Measurements from ENCODE around the gene WWP2. TPM values are rescaled to one million over a fixed set of nuclear protein-coding genes. Genes with fewer than 3 reads are reported as not detected.
A peak's percentile ranks its signal among the peaks of the same experiment; 100 is the strongest.

Gene WWP2
- total and polyA plus RNA-seq, 7 donors: 11.4 to 59.0 (median 23.9) TPM

DNA sequence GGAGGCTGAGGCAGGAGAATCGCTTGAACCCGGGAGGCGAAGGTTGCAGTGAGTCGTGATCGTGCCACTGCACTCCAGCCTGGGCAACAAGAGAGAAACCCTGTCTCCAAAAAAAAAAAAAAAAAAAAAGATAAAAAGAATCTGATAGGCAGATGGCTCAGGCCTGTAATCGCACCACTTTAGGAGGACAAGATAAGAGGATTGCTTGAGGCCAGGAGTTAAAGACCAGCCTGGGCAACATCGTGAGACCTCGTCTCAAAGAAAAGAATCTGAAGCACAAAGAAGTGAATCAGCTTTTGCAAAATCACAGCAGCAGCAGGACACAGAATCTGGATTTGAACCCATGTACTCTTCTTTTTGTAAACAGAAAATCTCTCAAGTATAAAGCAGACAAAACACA is 15.0 kb upstream of the WWP2 start:
- TF ChIP-seq, protein P1, sequence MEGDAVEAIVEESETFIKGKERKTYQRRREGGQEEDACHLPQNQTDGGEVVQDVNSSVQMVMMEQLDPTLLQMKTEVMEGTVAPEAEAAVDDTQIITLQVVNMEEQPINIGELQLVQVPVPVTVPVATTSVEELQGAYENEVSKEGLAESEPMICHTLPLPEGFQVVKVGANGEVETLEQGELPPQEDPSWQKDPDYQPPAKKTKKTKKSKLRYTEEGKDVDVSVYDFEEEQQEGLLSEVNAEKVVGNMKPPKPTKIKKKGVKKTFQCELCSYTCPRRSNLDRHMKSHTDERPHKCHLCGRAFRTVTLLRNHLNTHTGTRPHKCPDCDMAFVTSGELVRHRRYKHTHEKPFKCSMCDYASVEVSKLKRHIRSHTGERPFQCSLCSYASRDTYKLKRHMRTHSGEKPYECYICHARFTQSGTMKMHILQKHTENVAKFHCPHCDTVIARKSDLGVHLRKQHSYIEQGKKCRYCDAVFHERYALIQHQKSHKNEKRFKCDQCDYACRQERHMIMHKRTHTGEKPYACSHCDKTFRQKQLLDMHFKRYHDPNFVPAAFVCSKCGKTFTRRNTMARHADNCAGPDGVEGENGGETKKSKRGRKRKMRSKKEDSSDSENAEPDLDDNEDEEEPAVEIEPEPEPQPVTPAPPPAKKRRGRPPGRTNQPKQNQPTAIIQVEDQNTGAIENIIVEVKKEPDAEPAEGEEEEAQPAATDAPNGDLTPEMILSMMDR (IDR thresholded peaks at IDR 0.05): no peak
- TF ChIP-seq POLR2AphosphoS5 (IDR thresholded peaks at IDR 0.05) (no peak), EP300 (IDR thresholded peaks at IDR 0.05) (no peak), POLR2A (IDR thresholded peaks at IDR 0.05) (no peak)
- DNase-seq: no peak
- no peaks in the 10 kb centered on the region for H3K9me3 ChIP-seq
- H3K4me3 ChIP-seq: no peak overlapping the region
- intact Hi-C loops (cut with DNase I): loop anchor here (10.0 kb wide), 1 partner anchor 998 kb away; no protein-coding TSS in a partner anchor
- no peak overlapping the region for H3K27ac ChIP-seq
- H3K36me3 ChIP-seq: peaks cover 33 to 100% (median 74%) of the 10 kb centered on the region in 4 donors
- H3K27me3 ChIP-seq: no peaks in the 10 kb centered on the region
- whole genome bisulfite sequencing, 2 donors: 93 to 94% methylated on average over 8 of the region's 8 CpGs
- H3K4me1 ChIP-seq: no peaks in the 10 kb centered on the region

GRCh38 chr16:69748694-69749345 is 13.3 kb upstream of the WWP2 start:
- WGBS, 2 donors: 85 to 91% methylated on average over 20 of the region's 20 CpGs
- Histone ChIP-seq H3K27ac (no peak overlapping the region), H3K9me3 (no peaks in the 10 kb centered on the region), H3K4me3 (no peak overlapping the region), H3K27me3 (no peaks in the 10 kb centered on the region), H3K36me3 (peaks cover 29 to 84% (median 63%) of the 10 kb centered on the region in 4 donors), H3K4me1 (peaks cover 0 to 15% (median 15%) of the 10 kb centered on the region in 4 donors)
- intact Hi-C loops (cut with DNase I): loop anchor here (10.0 kb wide), 1 partner anchor 996 kb away; no protein-coding TSS in a partner anchor
- TF ChIP-seq POLR2A (IDR thresholded peaks at IDR 0.05) (no peak), POLR2AphosphoS5 (IDR thresholded peaks at IDR 0.05) (no peak), EP300 (IDR thresholded peaks at IDR 0.05) (no peak)
- TF ChIP-seq, protein P1 (IDR thresholded peaks at IDR 0.05): no peak
- no peak for DNase-seq

GRCh38 chr16:69754143-69754468 is 8.0 kb upstream of the WWP2 start:
- Histone ChIP-seq H3K4me3 (peak overlapping the region; percentile 70 to 96 (median 76)), H3K9me3 (no peaks in the 10 kb centered on the region), H3K27ac (peak overlapping the region; percentile 63 to 81 (median 76)), H3K27me3 (no peaks in the 10 kb centered on the region), H3K36me3 (peaks cover 8 to 32% (median 16%) of the 10 kb centered on the region in 4 donors), H3K4me1 (peaks cover 0 to 23% (median 21%) of the 10 kb centered on the region in 4 donors)
- intact Hi-C loops (cut with DNase I): loop anchor here (1.0 to 10.0 kb wide), 3 partner anchors 44 to 357 kb away; partner anchors contain the start of gene NFAT5
- WGBS, 2 donors: 2 to 18% methylated on average over 4 of the region's 4 CpGs
- no peak for DNase-seq
- TF ChIP-seq, protein P1 (IDR thresholded peaks at IDR 0.05): no peak
- TF ChIP-seq POLR2AphosphoS5 (IDR thresholded peaks at IDR 0.05) (no peak), EP300 (IDR thresholded peaks at IDR 0.05) (no peak), POLR2A (IDR thresholded peaks at IDR 0.05) (no peak)

DNA sequence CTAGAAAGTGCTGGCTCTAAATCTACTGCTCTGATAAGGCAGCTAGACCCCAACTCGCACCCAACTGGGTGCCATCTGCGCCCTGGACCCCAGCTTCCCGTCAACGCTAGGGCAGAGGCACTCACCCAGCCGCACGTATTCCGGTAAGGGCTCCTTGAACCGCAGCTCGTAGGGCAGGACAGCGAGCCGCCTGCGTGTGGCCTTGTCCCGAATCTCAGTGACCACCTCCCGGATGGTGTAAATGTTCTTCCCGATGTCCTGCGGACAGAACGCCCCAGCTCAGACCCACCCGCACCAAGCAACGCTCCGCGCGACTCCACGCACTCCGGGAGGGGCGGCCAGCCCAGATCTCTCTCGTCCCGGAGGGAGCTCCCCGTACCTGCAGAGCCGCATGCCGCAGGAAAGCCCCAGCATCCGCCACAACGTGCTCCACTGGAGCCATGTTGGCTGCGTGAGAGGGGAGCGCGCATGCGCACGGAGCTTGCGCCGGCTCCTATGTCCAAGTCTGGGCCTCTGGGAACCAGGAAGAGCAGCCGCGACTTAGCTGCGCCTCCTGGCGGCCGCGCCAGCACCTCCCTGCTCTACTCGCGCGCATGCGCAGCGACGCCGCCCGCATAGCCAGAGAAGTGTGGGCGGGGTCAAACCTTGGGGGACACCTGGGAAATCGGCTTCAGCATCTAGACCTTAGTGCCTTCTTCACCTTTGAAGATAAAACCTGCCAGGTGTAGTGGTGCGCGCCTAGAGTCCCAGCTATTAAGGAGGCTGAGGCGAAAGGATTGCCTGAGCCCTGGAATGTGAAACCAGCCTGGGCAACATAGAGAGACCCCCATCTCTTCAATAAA is 7.4 kb upstream of the WWP2 start, which contains the start of gene NOB1:
Gene NOB1, minus strand, starts transcription at position 458 of the 842 bp plus-strand sequence. Its CDS starts 16 bp downstream, at position 442.
- no peaks in the 10 kb centered on the region for H3K9me3 ChIP-seq
- H3K4me1 ChIP-seq: peaks cover 0 to 23% (median 21%) of the 10 kb centered on the region in 4 donors
- H3K27me3 ChIP-seq: no peaks in the 10 kb centered on the region
- TF ChIP-seq EP300 (IDR thresholded peaks at IDR 0.05): no peak
- peak; percentile 11 to 20 for TF ChIP-seq POLR2A (IDR thresholded peaks at IDR 0.05)
- TF ChIP-seq POLR2AphosphoS5 (IDR thresholded peaks at IDR 0.05): peak; percentile 68 to 88 (median 80)
- TF ChIP-seq, protein P1 (IDR thresholded peaks at IDR 0.05): peak; percentile 92 to 100 (median 99)
- H3K4me3 ChIP-seq: peak within 1 kb of the TSS; percentile 70 to 96 (median 76)
- H3K27ac ChIP-seq: peak within 1 kb of the TSS; percentile 63 to 81 (median 76)
- intact Hi-C loops (cut with DNase I): loop anchor here (1.0 to 10.0 kb wide), 3 partner anchors 44 to 358 kb away; partner anchors contain the start of gene NFAT5
- peak; percentile 98 for DNase-seq
- 0 to 1% methylated on average over 58 of the region's 58 CpGs for WGBS, 2 donors
- H3K36me3 ChIP-seq: peaks cover 8 to 26% (median 10%) of the 10 kb centered on the region in 4 donors

Measured in sigmoid colon (tissue), 7 donors.